CD4-positive, alpha-beta T cell treated with Interferon alpha-2 for 1 hour (primary cell): ENCODE results near the gene RIMS3.

Experiments used
- DNase-seq, 2 donors: peaks; one replicate each; pipeline ENCODE4 v3.0.0-alpha.2; 2020 to 2022

Gene RIMS3

DNA sequence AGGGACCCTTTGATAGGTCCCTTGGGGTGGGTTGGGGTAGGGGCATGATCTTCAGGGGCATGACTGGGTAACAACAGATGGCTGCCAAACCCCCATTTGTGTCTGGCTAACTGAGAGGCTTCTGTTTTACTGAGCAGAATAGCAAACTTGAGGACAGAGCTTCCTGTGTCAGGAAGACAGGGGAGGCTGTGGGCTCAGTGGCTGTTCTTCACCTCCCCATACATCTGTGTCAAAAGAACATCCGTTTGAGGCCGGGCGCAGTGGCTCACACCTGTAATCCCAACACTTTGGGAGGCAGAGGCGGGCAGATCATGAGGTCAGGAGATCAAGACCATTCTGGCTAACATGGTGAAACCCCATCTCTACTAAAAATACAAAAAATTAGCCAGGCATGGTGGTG lies 35.9 kb downstream of the RIMS3 start:
- peak; percentile 29 to 68 for DNase-seq

DNA sequence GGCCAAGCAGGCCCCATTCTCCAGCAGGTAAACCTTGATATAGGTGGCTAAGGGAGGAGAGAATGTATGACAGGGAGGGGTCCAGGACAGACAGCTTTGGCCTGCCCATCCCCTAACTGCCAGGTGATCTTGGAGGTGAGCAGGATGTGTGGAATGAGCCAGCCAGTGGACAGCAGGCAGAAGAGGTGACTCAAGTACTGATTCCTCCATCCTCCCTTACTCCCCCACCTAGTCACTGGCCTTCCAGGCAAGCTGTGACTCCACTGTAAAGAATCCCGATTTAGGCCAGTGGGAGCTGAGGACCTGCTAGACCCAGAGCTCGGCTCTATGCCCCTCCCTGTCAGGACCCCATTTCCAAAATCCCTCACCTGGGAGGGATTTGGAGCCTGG lies 36.6 kb downstream of the RIMS3 start:
- no peak for DNase-seq

DNA sequence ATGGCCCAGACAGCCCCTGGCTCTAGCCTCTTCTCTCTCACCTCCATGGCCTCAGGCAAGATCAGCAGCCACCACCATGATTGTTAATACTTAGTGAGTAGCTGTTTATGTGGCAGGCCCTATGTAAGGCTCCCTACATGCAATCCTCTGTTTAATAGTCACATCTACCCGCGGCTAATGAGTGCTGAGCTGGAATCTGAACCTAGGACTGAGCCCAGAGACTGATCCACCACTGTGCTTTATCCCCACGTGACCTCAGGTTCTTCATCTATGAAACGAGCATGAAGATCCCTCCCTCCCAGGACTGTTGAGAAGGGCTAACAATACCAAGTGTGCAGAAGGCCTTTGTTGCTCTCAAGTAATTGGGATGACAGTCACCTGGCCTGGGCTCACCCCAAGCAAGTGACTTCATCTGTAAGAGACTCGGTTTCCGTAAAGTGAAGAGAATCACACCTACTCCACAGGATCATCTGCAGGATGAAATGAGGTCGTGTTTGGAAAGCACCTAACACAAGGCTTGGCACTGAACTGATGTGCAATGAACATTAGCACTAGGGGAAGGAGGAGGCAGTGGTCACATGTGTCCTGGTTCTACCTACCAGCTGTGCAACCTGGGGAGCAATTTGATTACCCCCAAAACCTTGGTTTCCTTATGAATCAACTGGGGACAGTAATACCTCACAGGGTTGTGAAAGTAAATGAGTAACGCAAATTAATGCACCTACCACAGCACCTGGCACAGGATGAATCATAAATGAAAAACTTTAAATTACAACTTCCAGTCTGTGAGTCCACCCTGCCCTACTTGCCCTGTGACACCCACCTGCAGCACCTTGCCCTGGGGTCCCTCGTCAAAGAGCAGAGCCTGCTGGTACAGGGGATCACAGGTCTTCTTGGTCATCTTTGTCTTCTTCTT lies 37.2 kb downstream of the RIMS3 start:
- DNase-seq: peak in 1 of 2 donors; percentile 14

DNA sequence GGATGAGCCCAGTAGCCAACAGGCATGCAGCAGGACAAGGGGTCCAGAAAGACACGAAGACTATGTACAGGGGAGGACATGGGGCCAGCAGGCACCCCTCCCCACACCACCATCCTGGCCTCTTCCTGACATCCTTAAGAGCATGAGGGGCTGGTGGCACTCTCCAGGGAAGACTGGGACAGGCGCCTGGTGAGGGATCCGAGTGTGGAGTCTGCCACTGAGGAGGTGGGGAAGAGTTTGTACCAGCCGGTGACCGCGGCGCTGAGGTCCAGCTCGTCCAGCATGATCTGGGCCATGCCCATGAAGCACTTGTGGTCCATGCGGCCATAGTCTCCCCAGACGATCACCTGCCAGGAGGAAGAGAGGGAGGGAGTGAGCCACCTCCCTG lies 39.1 kb downstream of the RIMS3 start:
- no peak for DNase-seq

DNA sequence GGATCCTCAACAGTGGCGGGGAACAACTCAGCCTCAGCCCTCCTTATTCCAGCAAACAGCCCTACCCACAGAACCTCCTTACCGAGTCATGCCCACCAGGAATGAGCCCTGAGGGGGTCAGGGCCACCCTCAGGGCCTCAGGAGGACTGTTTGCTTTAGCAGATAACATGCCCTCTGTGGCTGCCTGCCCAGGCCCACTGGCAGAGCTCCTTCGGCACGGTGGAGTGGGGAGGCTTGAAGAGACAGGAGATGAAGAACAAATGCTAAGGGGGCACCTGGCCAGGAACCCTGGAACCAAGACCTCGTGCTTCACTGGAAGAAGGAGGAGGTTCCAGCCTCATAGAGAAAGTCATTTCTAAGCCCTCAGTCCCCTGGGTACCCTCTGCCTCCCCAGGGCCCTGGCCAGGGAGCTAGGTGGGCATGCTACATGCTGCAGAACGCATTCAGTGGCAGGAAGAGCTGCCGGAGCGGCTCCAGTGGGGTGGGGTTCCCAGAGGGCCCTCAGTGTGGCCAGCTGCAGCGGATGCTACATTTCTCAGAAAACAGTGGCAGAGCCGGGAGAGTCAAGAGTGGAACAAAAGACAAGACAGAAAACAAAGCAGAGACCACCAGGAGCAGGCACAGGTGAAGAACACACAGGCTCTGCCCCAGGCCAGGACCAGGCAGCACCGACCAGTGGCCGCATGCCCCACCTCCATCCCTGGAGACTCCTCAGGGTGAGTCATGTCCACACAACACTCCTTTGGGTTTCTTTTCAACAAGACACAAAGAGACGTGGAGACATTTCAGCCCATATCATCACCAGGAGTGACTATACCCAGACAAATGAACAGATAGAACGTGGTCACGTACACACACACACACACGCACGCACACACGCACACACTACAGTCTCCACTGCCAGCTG lies 39.8 kb downstream of the RIMS3 start:
- DNase-seq: no peak

DNA sequence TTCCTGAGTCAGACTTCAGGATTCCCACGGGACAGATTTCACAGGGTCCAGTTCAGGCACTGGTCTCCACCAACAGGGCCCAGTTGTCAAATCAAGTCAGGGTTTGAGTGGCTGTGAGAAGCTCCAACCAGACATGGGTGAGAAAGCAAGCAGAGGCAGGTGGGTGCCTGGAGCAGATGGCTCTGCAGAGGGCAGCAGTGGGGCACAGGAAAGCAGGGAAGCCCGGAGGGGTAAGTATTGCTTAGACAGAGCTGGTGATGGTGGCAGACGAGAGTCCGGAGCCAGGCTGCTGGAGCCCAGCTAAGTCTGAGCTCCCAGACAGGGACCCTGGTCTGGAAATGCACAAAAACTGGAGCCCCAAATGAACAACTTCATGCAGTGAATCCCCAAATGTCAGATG lies 40.4 kb downstream of the RIMS3 start:
- peak; percentile 12 to 24 for DNase-seq

DNA sequence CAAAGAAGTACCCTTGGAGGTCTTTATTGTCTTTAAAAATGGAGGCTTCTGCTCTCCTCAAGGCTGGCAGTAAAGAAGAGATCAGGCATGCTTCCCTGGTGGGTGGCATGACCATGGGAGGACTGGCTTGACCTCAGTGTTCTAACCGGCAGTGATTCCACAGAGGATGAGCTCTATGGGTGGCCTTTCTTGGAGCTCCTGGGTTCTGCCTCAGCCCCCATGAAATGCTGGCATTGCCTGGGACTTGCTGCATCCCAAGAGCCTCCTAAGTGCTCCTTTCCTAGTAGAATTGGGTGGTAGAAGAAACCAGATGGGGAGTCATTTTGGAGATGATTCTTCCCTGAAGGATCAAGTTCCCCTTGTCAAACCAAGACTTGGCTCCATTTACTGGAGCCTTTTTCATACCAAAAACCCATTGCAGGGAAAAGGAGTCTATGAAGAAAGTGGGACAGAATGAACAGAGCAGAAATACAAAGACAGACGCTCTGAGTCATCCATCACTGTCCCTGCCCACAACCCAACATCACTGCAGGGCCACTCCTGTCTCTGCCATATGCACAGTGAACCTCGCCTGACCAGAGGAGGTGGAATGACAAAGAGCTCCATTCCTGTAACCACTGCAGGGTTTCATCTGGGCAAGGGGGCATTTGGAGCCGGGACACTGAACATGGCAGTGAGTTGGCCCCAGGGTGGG lies 42.4 kb downstream of the RIMS3 start:
- no peak for DNase-seq

DNA sequence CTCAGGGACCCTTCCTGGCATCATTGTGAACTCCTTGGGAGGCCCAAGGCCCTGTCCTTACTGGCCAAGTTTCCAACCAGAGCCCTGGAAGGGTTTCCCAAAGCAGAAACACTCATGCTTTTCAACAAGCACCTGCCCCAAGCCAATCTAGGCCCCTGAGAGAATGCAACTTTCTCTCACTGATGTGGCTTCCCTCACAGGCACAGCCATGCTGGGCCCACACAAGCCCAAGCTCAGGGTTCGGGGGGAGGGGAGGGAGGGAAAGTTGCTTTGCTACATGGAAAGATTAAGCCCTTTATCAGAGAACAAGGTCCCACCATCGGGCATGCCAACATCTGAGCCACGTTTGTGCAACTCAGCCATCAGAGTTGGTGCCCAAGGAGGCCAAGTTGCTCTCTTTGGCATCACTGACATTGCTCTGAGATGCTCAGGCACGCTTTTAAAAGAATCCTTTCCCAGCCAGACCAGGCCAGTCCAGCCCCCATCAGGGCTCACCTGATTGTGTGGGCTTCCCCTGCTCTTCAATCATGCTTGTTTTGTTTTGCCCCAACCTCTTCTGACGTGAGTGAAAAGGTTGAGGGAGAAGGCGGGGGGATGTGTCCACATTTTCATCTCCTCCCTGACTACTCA lies 43.5 kb downstream of the RIMS3 start:
- DNase-seq: no peak

DNA sequence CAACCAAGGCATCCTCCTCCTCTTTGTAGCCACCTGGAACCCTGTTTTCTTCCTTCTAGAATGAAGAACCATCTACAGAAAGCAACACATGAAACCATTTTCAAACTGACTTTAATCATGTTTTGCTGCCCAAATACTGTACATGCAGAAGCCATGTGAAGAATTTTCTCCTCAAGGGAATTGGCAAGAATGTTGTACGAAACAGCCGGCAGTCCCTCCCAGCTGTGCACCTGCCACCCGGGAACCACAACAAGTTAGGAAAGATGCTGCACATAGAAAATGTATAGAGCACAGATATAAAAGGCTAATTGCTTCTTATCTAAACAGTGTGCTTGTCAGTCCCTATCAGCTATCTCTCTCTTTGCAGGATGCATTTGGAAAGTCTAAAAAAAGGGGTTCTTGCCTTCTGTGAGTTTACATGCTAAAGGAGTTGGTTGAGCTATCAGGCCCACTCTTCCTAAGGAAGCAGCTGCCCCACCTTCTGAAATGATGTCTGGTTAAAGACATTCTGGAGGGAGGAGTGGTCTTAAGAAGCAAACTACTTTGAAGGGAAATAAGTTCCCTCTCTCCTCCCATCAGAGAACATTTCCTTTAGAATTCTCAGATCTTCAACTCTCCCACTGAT lies 44.8 kb downstream of the RIMS3 start:
- no peak for DNase-seq

DNA sequence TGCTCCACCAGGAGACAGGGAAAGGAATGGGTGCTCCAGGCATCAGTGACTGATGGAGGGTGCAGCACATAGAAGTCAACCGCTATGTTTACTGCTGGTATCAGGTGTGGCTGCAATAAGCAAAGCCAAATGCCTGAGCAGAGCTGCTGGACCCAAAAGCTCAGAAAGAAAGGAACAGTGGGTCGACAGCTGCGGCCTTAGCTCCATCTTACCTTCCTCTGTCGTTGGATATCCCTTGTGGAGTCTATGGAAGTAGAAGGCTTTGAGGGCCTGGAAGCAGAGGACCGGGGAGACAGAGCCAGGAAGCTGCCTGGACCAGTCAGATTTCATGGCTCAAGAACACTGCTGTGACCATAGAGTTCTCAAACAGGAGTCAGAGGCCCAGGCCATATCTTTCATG lies 45.3 kb downstream of the RIMS3 start:
- DNase-seq: no peak

DNA sequence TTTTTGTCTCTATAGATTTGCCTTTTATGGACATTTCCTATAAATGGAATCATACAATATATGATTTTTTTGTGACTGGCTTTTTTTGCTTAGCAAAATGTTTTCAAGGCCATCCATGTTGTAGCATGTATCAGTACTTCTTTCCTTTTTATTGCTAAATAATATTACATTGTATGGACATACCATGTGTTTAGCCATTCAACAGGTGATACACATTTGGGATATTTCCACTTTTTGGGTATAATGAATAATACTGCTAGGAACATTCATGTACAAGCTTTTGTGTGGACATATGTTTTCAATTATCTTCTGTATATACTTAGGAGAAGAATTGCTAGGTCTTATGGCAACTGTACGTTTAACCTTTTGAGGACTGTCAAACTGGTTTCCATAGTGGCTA lies 47.4 kb downstream of the RIMS3 start:
- no peak for DNase-seq

DNA sequence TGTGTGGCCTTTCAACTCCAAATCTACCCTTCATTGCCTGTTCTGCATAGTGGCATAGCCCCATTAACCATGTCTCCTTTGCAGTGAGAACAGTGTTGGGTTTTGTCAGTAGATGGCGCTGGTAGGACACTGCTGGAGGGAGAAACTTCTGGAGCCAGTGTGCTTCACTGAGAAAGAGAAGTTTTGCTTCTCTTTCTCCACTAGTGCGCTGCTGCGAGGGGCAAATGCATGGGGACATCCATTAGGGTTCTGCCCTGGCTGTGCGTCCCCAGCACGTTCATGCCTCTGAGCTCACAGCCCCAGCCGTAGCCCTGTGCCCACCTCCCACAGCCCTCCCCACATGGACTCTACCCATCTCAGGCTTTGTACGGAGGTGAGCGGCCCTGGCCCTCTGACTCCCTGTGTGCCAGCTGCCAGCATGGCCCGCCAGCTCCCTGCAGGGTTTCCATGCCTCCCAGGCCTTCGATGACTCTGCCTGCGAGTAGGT lies 53.1 kb downstream of the RIMS3 start:
- DNase-seq: peak; percentile 67 to 81

DNA sequence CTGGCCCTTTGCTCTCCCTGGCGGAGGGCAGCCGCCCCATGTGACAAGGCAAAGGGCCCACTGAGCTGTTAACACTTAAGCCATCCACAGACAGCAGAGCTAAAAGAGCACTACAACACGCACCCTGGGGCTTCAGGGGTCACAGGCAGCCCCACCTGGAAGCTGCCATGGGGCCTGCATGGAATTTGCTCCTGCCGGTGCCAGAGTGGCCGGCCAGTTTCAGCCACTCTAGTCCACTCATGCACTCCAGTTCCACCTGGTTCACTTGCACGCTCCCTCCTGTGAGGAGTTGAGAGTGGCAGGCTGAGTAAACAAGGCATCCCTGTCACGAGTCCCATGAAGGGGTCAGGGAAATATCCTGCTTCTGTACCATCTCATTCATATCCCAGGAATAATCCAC lies 55.3 kb downstream of the RIMS3 start:
- DNase-seq: no peak

DNA sequence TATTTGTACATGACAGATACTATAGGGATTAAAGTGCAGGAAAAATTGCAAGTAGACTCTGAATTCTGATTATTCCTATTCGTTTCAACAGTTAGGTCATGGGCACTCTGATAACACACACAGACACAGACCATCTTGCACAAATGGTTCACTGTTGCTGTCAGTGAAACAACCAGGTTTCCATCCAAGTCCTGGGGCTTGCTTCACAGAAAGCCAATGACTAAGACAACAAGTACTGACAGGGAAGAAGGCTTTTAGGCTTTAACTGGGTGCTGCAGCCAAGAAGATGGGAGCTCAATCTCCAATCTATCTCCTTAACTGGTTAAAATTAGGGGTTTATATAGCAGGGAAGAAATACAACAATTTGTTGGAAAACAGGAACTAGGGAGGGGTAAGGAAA lies 57.6 kb downstream of the RIMS3 start:
- DNase-seq: no peak

DNA sequence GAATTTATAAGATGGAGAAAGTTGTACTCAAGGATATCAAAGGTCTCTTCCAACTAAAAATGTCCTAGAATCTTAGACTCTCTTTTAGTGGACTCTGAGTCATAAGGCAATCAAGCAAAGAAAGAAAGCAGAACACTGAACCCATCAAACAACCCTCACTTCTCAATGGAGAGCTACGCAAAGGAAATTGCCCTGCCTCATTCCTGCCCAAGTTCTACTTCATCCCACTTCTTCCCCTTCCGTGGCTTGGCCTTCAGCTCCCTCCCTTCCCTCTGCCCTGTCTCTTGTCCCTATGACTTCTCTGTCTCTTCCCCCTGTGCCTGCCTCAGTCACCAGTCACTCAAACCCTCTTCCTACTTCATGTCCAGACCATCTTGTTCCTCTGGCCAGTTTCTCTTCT lies 58.5 kb downstream of the RIMS3 start:
- DNase-seq: no peak

DNA sequence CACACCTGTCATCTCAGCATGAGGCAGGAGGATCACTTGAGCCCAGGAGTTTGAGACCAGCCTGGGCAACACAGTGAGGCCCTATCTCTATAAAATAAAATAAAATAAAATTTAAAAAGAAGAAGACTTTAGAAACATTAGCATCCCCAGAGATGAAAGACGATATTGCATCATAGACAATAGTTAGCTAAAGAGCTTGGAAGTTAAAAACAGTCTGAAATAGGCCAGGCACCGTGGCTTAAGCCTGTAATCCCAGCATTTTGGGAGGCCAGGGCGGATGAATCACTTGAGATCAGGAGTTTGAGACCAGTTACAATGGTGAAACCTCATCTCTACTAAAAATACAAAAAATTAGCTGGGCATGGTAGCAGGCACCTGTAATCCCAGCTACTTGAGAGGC lies 59.3 kb downstream of the RIMS3 start:
- no peak for DNase-seq

DNA sequence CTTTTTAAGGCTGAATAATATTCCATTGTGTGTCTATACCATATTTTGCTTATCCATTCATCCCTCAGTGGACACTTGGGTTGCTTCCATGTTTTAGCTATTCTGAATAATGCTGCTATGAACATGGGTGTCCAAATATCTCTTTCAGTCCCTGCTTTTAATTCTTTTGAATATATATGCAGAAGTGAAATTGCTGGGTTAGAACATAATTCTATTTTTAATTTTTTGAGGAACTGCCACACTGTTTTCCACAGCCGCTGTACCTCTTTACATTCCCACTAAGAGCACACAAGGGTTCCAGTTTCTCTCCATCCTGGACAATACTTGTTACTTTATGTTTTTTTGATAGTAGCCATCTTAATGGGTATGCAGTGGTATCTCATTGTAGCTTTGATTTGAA lies 65.6 kb downstream of the RIMS3 start:
- DNase-seq: no peak

DNA sequence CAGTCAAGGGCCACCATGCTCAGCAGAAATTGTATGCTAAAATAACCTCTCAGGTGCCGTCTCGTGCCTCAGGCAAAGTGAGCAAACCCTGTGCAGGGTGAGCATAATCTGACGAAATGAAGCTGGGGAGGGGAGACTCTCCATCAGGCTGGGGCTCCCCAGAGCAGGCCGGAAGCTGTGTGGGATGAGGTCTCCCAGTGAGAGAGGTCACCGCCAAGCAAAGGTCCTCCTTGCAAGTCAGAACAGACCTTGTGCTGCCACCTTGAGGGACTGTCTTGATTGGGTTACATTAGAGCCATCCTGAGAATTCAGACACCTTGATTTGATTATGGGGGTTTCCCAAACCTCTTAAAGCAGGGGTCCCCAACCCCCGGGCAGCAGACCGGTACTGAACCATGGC lies 69.9 kb downstream of the RIMS3 start:
- no peak for DNase-seq

DNA sequence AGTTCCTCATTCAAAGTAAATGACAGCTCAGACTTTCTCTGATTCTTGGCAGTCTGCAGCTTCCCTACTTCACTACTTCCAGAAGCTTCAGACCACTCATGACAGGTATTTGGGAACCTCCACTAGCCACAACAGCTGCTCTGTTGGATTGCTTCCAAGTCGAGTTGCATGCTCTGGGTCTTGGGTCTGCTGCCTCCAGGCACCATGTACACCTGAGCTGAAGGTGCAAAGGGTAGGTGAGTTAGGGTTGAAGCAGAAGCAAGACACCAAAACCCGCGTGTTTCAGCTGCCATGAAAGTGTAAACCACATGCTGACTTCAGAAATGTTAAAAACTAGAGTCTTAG lies 71.3 kb downstream of the RIMS3 start:
- DNase-seq: no peak

DNA sequence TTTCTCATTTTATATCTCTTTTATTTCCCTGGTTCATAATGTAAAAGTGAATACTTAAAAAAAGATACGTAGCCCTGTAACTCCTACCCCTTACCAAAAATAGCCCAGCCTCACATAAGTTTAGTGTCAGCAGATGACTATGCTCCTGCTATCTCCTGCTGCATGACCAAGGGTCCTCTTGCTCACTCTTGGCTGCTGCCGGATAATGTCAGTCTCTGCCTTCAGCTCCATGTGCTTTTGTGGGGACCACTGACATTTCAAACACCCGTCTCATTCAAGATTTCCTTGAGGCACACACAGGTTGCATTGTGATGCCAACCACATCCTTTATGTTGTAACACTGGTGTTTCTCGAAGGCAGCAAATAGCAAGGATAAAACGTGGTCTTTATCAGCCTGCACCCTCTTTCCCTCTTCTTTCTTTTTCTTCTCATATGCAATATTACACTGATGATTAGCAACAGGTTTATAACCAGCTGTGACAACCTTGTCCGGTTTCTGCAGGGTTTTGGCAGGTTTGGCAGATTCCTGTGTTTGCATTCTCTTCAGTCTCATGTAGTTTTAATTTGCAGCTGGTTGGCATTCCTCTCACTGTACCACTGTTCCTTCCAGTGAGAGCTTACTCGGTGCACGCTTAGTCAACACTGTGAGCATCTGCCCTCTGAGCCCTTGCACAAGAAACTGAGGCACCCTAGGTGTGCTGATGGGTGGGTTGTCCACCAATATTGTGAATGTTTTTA lies 71.9 kb downstream of the RIMS3 start:
- no peak for DNase-seq

DNA sequence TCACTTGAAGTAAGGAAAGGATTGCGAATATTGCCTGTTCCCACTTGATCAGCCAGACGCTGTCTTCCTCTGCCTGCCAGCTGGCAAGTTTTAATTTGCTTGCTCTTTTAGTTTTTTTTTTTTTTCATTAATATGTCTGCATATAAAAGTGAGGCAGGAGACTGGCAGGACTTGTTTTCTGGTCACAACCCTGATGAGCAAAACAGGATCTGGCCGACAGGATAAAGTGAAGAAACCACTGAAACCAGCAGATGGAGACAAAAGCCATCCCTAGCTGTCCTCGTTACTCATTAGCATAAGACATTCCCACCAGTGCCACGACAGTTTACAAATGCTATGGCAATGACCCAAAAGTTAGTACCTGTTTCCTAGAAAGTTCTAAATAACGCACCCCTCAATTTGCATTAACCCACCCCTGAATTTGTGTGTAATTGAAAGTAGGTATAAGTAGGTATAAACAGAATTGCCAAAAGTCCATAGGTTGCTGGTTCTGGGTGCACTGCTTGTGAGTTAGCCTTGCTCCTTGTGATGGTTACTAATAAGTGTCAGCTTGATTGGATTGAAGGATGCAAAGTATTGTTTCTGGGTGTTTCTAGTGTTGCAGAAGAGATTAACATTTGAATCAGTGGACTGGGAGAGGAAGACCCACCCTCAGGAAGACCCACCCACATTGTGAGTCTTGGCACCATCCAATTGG lies 73.2 kb downstream of the RIMS3 start:
- peak; percentile 9 to 23 for DNase-seq
